Hepatic stellate cell (primary cell): ENCODE data around the gene MAP2K2.
A peak's percentile ranks its signal among the peaks of the same experiment; 100 is the strongest.

Experiments
- DNase-seq: peaks from one replicate; pipeline ENCODE4 v3.0.0; 2011; ENCODE audit warnings: low spot score

MAP2K2 gene

DNA sequence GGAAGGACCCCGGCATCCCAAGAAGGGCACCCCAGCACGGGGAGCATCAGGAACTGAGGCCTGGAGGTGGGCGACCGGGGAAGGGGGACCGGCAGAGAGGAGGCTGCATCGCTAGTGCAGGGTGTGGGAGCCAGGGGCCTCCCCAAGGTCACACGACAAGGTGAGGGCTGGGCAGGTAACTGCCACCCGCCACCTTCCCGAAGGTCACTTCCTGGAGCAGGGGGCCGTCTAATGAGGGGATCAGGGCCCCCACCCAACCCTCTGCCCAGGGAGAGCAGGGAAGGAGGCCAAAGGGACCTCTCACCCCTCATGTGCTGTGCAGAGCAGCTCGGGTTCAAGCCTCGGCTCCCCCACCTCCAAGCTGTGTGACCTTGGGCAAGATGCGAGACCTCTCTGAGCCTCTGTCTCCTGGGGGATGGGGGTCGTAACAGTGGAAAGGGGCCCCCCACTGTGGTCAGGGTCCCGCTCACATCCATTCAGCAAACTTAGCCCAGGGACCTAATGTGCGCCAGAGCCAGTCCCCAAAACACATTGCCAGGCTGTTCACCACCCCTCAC is 63.2 kb downstream of the MAP2K2 start:
- DNase-seq, result no peak

DNA sequence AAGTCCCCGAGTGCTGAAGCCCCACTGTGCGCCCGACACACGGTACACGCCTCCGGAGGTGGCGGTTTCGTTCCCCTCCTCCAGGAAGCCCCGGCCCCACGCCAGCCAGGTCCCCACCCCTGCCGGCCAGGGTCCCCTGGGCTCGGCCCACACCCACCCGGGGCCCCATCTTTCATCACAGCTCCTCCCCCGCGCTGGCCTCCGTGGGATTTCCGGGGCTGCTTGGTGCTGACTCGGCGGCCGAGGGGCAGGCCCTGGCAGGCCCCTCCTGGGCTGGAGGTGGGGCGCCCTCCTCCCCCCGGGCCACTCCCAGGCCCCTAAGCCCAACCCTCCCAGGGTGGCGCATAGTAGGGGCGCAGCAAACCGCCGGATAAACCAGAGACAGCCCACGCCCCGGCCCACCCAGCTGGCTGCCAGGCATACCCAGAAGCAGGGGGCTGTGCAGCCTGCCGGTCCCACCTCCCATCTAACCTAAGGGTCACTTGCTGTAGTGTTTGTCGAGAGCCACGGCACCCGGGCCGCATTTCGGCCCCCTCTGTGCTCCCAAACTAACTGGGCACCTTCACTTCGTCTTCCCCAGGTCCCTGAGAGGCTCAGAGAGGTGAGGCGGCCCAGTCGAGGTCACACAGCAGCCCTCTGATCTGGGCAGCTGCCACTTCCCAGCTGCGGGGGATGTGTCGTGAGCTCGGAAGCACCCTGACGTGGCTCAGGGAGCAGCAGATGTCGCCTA is 63.9 kb downstream of the MAP2K2 start:
- DNase-seq, result peak; percentile 59

DNA sequence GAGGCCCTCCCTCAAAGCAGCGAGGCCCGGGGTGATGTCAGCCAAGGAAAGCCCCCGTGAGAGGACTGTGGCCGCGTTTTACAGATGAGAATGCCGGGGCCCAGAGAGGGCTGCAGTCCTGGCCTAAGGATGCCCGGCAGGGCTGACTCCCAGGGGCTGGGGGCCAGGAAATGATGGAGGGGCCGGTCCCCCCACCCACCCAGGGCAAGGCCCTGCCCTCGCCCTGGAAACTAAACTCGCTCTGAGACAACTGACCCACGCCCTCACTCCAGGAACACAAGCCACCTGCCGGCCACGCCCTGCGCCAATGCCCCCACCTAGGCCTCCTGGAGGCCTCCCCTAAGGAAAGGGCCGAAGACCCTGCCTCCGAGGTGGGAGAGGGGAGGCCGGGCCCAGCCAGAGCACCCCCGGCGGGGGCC is 64.5 kb downstream of the MAP2K2 start:
- no peak for DNase-seq

DNA sequence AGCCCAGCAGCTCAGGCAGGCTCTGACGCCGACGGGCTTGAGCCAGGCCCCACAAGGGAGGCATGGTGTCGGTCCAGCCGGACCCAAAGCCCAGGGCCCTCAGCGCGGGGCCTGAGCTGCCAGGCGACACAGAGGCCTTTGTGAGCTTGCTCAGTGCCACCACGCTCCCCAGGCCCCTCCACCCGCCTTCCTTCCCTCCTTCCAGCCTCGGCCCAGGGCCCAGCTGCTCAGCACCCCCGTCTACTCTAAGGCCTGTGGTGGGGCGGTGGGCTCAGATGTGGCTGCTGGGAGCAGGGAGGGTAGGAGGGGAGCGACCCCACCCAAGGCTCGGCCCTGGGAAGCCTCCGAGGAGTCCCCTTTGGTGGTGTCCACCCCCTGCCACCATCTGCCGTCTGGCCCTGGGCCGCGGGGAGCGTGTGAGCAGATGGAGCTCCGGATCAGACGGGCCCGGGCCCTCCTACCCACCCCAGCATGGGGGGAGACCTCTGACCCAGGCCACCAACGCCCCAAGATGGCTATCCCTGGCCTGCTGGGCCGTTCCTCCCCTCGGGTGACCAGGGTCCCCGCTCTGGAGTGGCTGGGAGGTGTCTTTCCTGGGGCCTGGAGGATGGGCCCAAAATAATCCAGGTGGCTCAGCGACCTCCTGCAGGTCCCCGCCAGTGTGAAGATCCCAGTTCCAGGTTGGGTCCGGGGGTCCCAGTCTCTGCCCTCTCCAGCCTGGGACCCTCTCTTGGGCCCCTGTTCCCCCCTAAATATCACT is 65.0 kb downstream of the MAP2K2 start:
- DNase-seq, result no peak

DNA sequence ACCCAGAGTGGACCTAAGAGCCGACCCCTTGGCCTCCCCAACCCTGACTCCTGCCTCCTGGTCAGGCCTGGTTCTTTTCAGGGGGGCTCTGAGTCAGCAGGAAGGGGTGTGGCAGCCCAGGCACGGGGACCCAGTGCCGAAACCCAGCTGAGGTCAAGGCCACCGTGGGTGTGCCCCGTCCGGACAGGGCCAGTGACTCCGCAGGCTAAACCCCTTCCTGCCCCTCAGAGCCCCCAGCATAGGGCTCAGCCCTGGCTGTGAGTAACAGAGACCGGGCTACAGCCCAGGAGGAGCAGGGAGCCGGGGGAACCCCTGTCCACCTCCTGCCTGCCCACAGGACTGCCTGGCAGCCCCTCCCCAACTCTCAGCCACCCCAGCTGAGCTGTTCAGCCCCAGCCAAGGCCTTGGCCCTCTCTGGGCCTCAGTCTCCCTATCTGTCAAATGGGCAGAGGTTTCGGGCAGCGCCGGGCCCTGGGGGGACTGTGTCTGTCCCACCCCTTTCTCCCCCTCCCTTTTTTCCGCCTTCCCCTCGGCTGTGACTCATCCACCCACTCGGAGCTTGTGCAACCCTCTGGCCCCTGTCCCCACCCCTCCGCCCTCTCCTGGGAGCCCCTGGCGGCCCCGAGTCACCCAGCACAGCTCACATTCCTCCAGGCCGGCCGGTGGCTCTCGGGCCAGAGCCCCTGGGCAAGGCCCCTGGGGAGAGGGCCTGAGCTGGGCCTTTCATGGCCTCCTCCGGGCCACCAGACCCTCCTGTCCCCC is 65.8 kb downstream of the MAP2K2 start:
- DNase-seq, result peak; percentile 98

DNA sequence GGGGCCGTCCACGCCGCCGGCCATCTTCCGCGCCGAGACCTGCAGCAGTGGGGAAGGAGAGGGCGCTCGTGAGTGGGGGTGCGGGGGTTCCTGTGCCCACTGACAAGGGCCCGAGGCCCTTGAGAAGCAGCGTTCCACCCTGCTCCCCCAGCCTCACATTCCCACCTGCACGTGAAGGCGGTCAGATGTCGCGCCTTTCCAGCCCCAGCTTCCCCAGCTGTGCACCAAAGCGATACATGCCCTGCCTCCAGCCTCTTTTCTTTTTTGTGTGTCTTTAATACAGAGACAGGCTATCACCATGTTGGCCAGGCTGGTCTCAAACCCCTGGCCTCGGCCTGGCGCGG is 68.7 kb downstream of the MAP2K2 start:
- no peak for DNase-seq

DNA sequence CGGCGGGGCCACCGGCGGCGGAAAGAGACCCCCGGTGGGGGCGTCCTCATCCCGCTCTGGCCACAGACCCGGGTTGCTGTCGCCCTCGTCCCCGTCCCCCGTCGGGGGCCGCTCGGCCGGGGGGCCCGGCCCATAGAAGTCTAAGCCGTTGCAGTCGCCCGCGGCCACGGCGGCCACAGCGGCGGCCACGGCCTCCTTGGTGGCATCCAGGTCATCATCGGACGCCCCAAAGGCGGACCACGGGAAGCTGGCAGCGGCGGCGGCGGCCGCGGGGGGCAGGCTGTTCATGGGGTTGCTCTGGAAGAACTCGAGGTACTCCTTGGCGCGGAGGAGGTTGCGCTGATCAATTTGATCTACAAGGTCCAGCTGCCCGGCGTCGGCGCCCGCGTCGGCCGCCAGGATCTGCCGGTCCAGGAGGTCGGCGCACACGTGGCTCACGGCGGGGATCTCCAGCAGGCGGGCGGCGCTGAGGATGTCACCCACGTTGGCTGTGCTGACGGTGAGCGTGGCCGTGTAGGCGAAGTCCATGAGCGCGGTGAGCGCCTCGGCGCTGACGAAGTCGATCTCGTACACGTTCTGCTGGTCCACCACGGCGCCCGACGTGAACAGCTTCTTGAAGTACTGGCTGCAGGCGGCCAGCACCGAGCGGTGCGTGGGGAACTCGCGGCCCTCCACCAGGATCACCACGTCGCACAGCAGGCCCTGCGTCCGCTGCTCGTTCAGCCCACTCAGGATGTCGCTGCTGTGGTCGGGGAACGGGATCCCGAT is 69.3 kb downstream of the MAP2K2 start:
- no peak for DNase-seq

DNA sequence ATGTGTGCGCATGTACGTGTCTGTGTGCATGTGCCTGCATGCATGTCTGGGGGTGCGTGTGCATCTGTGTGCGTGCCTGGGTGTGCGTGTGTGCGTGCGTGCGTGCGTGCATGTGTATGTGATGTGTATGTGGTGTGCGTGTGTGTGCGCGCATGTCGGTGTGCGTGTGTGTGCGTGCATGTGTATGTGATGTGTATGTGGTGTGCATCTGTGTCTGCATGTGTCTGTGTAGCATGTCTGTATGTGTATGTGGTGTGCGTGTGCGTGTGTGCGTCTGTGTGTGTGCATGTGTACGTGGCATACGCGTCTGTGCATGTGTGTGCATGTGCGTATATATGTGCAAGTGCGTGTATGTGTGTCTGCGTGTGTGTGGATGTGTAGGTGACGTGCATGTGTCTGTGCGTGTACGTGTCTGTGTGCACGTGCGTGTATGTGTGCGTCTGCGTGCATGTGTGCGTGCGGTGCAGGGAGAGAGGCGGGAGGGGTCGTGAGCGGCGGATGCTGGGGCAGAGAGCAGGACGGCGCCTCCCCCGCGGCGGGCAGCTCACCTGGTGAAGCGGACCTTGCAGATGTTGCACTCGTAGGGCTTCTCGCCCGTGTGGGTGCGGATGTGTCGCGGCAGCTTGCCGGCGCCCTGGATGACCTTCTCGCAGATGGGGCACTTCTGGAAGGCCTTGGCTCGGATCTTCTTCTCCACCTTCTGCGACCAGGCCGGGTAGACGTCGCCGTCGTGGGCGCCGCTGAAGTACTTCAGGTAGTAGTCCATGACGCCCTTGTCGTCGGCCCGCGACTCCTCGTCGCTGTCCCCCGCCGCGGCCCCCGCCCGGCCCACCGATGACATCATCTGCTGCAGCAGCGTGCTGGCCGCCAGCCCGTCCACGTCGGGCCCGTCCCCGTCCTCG is 70.2 kb downstream of the MAP2K2 start:
- DNase-seq, result no peak

DNA sequence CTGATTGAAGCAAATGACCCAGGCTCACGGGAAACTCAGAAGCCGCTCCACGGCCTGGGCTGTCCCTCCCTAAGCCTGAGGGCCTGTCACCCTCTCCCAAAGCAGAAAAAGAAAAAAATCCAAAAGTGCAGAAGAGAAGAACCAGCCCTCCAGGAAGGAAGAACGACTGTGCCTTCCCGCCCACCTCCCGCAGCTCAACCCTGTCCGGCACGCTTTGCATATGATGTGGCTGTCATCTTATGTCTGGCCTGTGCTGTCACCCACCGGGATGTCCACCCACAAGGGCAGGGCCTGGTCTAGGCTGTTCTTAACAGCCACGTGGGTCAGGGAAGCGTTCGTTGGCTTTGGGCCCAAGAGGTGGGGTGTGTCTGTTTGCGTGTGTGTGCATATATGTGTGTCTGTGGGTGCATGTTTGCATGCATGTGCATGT is 70.9 kb downstream of the MAP2K2 start:
- no peak for DNase-seq

DNA sequence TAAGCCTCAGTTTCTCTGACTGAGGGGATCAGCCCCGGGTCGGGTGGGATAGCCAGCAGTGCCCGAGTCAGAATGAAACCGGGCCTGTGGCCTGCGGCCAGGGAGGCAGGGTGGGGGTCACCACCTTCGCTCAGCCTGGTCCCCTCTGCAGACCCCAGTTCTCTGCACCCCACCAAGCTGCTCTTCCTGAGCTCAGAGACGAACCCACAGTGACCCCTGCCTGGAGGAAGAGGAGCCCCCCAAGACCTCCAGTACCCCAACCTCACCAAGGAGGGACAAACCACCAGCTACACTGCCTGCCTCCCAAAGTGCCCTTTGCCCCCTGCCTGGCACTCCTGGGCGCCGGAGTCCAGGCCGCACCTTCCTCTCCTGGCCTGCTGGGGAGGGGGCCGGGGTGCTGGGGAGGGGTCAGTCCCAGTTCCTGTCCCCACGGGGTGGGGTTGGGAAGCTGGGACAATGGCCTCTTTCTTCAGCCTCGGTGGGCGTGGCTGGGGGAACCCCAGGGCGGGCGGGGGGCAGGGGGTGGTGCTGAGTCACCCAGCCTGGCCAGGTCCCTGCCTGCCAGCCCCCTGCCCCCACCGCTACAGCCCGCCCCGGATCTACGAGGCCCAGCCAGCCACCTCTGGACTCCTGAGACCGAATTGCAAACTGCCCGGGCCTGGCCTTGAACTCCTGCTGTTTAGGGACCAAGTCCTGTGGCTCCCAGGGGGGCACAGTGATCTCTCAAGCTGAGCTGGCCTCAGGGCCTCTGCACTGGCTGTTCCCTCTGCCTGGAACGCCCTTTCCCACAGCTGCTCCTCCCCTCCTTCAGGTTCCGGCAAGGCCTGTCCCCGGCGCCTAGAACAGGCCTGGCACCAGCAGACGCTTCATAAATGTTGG is 71.6 kb downstream of the MAP2K2 start:
- DNase-seq, result no peak

DNA sequence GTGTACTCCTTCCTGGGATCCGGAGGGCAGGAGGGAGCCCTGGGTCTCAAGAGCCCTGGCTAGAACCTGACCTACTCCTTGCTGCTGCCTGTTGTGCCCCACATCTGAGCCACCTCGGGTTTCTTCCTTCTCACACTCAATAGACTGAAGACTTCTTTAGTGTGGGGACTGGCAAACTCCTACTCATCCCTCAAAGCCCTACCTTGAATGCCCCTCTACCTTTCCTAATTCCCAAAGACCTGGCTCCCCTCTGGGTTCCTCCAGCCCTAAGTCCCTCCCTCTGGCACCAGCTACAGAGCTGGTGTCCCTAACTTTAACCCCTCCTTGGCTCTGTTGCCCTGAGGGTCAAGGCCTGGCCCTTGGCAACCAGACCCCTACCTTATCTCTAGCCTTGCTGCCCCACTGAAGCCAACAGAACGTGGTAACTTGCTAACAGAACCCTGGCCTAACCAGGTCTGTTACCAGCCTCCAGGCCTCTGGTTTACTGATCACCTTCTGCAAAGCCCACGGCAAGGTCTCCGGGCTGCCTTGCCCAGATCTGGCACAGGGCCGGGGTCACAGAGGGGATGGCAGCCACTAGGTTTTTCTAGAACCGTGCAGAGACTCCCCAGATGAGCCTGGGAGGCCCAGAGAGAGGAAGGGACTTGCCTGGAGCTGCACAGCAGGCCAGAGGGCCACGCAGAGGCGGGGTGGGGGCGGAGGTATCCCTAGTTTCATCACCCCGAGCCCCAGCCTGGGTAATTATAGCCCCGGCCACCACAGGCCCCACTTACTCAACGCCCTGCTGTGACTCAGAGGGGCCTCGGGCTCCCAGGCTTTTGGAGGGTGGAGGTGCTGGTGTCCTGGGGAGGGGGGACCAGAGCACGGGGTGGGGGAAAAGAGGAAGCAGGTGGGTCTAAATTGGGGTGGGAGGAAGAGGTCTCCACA is 72.5 kb downstream of the MAP2K2 start:
- peak; percentile 69 for DNase-seq

DNA sequence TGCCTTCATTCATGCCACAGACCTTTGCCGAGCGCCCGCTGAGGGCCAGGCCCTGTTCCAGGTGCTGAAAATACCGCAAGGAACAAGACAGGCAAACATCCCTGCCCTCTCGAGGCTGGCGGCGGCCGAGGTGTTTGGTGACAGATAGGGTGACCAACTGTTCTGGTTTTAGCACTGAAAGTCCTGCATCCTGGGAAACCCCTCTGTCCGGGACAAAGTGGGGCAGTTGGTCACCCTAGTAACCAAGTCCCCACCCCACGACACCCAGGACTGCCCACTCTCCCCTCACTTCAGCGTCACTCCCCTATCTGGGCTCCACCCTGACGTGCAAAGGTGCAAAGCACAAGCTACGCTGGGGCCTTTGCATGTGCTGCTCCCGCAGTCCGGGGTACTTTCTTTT is 74.5 kb downstream of the MAP2K2 start:
- no peak for DNase-seq

DNA sequence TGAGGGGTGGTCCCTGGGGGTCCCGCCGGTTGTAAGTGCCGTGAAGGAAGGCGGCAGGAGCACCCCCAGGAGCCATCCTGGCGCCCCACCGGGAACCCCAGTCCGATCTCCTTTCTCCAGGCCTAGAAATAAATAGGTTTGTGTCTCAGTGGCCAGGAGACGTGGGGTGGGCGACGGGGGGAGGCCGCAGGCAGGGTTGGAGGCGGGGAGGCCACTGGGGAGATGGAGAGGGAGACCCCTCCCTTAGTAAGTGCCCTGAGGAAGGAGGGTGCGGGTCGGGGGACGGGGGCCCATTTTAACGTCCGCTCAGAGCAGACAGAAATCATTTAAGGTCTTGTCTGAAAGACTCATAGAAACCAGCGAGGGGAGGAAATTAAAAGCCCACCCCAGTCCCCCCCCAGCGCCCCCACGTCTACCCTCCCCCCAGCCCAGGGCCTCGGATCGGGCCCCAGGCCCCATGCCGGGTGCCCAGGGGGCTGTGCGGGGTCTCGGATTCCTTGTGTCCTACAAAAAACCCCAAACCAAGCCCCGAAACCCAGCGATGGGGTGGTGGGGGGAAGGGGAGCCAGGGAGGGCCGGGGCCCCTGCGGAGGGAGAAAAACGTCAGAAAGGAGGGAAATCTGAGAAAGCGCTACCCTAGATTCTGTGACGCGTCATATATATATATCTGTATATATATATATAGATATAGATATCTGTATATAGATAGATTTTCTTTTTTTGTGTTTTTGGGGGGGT is 76.8 kb downstream of the MAP2K2 start:
- no peak for DNase-seq

DNA sequence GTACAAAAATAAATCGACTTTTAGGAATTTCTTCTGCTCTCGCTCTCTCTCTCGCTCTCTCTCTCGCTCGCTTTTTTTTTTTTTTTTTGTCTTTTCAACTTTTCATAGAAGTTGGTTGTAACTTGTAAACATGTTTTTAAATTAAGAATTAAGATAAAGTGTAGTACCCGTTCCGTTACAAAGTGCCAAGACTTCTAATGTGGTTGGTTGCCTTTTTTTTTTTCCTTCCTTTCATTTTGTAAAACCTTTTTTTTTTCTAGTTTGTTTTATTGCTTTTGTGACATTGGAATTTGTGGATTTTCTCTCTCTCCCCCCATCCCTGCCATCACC is 77.6 kb downstream of the MAP2K2 start:
- no peak for DNase-seq

DNA sequence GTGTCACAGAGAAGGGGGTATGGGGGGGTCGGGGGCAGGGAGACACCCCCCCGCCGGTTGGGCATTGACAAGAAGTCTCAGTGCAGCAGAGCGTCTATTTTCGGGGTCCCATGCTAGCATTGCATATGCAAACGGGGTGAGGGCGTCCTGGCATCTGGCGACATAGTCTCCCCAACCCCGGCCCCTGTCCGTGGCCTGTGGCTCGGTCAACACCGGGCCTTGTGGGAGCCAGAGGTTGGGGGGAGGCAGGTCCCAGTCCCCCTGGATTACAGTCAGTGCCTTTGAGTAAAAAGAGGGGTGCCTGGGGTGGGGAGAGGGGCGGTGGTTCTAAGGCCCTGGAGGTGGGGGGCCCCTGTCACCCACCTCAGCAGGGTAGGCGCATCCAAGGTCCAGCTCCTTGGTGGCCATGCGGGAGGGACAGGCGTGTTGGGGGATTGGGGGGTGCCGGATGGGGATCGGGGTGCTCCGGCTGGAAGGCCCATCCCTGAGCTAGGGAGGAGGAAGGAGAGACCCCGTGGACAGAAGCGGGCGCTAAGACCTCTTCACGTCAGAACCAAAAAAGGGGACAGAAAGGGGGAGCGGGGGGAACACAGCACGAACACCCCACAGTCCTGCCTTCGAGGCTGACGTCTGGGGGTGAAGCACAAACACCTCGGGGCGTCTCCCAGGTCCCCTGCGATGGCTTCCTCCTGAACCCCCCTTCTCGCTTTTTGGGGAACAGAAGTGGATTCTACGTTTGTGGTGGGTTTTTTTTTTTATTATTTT is 78.1 kb downstream of the MAP2K2 start:
- DNase-seq, result no peak

DNA sequence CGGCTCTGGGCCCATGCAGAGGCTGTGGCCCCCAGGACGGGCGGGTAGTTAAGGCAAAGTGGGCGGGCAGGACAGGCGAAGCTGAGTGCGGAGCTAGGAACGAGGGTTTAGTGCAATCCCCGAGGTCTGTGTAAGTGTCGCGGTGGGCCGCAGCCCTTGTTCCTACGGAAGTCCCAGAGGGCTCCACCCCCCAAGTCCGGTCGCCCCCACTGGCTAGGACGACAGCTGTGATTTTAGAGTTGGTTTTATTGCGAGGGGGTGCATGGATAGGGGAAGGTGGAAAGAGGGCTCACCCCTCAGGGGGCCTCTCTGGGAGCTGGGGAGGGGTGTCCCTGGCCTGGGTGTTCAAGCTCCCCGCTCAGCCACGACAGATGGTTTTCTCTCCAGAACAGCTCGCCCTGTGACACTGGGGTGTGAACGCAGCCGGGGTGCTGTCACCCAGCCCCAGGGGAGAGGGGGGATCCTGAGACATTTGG is 78.9 kb downstream of the MAP2K2 start:
- DNase-seq, result no peak
